C4-2B (cell line): ENCODE data around the gene GPX8.

Experiments used
- CTCF ChIP-seq: fragments of 450-650 bp; conservative IDR thresholded peaks from 2 replicates; pipeline ENCODE4 v1.5.1; 2017; ENCODE audit warnings: mild to moderate bottlenecking
- ZFX ChIP-seq: fragments of 450-650 bp; IDR thresholded peaks from 2 replicates; pipeline ENCODE4 v1.6.1; 2017

GRCh38 chr5:55151923-55152842 is 7.8 kb upstream of the GPX8 start:
- no peak for TF ChIP-seq CTCF
- no peak for TF ChIP-seq ZFX
